NCI-H1930 (cell line): ENCODE measurements around the gene HIVEP3.

ENCODE experiments used
- DNase-seq, 2 experiments: peaks; one replicate each; lab custom pipeline; 2025; lab: John Stamatoyannopoulos, UW

HIVEP3 gene

GRCh38 chr1:41762251-41762650, 156.5 kb downstream of the HIVEP3 start:
- no peak for DNase-seq

- DNase-seq = no peak
Measured at GRCh38 chr1:41758904-41759548, 159.7 kb downstream of the HIVEP3 start.

- DNase-seq = no peak
Measured at GRCh38 chr1:41758500-41758899, 160.2 kb downstream of the HIVEP3 start.

- DNase-seq = no peak
Measured at GRCh38 chr1:41754540-41754939, 164.2 kb downstream of the HIVEP3 start.

- DNase-seq = no peak
Measured at GRCh38 chr1:41752514-41753170, 166.1 kb downstream of the HIVEP3 start.

- DNase-seq = no peak
Measured at GRCh38 chr1:41751804-41752513, 166.8 kb downstream of the HIVEP3 start.

- no peak for DNase-seq
Measured at GRCh38 chr1:41749991-41750745, 168.6 kb downstream of the HIVEP3 start.

GRCh38 chr1:41745022-41745421, 173.7 kb downstream of the HIVEP3 start:
- no peak for DNase-seq

GRCh38 chr1:41743366-41743765, 175.4 kb downstream of the HIVEP3 start:
- DNase-seq = no peak

GRCh38 chr1:41742219-41742618, 176.5 kb downstream of the HIVEP3 start:
- DNase-seq = no peak

- DNase-seq = no peak
Measured at GRCh38 chr1:41741244-41741643, 177.5 kb downstream of the HIVEP3 start.

GRCh38 chr1:41740630-41741239, 178.0 kb downstream of the HIVEP3 start:
- no peak for DNase-seq

GRCh38 chr1:41740058-41740457, 178.7 kb downstream of the HIVEP3 start:
- DNase-seq = no peak

- no peak for DNase-seq
Measured at GRCh38 chr1:41739061-41739955, 179.4 kb downstream of the HIVEP3 start.

GRCh38 chr1:41738475-41738874, 180.2 kb downstream of the HIVEP3 start:
- no peak for DNase-seq

GRCh38 chr1:41738006-41738405, 180.7 kb downstream of the HIVEP3 start:
- DNase-seq = no peak

GRCh38 chr1:41735631-41736260, 183.0 kb downstream of the HIVEP3 start:
- DNase-seq = no peak

GRCh38 chr1:41735139-41735538, 183.6 kb downstream of the HIVEP3 start:
- no peak for DNase-seq

- no peak for DNase-seq
Measured at GRCh38 chr1:41734201-41734970, 184.3 kb downstream of the HIVEP3 start.

GRCh38 chr1:41733725-41734124, 185.0 kb downstream of the HIVEP3 start:
- DNase-seq = no peak
